Inferior parietal cortex (tissue), 1 donor: ENCODE measurements around the gene C12orf42.

Source experiments
- DNase-seq: peaks from one replicate; pipeline ENCODE4 v3.0.0-alpha.2; 2016; ENCODE audit errors: extremely low spot score

Gene C12orf42

GRCh38 chr12:103495469-103496456 lies at the start of gene C12orf42:
Gene C12orf42, minus strand, starts transcription at chr12:103495968. Its CDS starts 17,542 bp downstream, at chr12:103478426.
- peak; percentile 63 for DNase-seq

- DNase-seq, result no peak
Observed at GRCh38 chr12:103542078-103542477, 46.3 kb upstream of the C12orf42 start.

GRCh38 chr12:103540319-103540718 lies 44.6 kb upstream of the C12orf42 start:
- DNase-seq, result no peak

GRCh38 chr12:103538397-103538796 lies 42.6 kb upstream of the C12orf42 start:
- DNase-seq, result no peak

GRCh38 chr12:103530307-103531066 lies 34.7 kb upstream of the C12orf42 start:
- no peak for DNase-seq

GRCh38 chr12:103529306-103529705 lies 33.5 kb upstream of the C12orf42 start:
- DNase-seq, result no peak

- no peak for DNase-seq
Observed at GRCh38 chr12:103524238-103524875, 28.6 kb upstream of the C12orf42 start.

- DNase-seq, result no peak
Observed at GRCh38 chr12:103523771-103524170, 28.0 kb upstream of the C12orf42 start.

- no peak for DNase-seq
Observed at GRCh38 chr12:103520686-103521215, 25.0 kb upstream of the C12orf42 start.

GRCh38 chr12:103519632-103520031 lies 23.9 kb upstream of the C12orf42 start:
- DNase-seq, result no peak

- DNase-seq, result no peak
Observed at GRCh38 chr12:103518899-103519298, 23.1 kb upstream of the C12orf42 start.

- DNase-seq, result no peak
Observed at GRCh38 chr12:103517161-103517560, 21.4 kb upstream of the C12orf42 start.

GRCh38 chr12:103515341-103515740 lies 19.6 kb upstream of the C12orf42 start:
- DNase-seq, result no peak

- DNase-seq, result no peak
Observed at GRCh38 chr12:103513875-103514274, 18.1 kb upstream of the C12orf42 start.

- no peak for DNase-seq
Observed at GRCh38 chr12:103505371-103506236, 9.8 kb upstream of the C12orf42 start.

GRCh38 chr12:103504606-103505005 lies 8.8 kb upstream of the C12orf42 start:
- no peak for DNase-seq

- DNase-seq, result no peak
Observed at GRCh38 chr12:103503546-103504480, 8.0 kb upstream of the C12orf42 start.

- no peak for DNase-seq
Observed at GRCh38 chr12:103501447-103501846, 5.7 kb upstream of the C12orf42 start.

GRCh38 chr12:103499571-103499970 lies 3.8 kb upstream of the C12orf42 start:
- DNase-seq, result no peak

GRCh38 chr12:103498990-103499389 lies 3.2 kb upstream of the C12orf42 start:
- no peak for DNase-seq
